ENCODE results near the gene FAAP20.

GRCh38 chr1:2154022-2154421, 40.5 kb downstream of the FAAP20 start:
- TF ChIP-seq CTCF (IDR thresholded peaks at IDR 0.05; ENCODE audit: low read depth, low read length, missing input control) (no peak), MAX (IDR thresholded peaks at IDR 0.05) (no peak), TAF1 (conservative IDR thresholded peaks at IDR 0.05) (no peak), RXRA (IDR thresholded peaks at IDR 0.05) (no peak), GABPA (IDR thresholded peaks at IDR 0.05 in 1 of 2, conservative IDR thresholded peaks at IDR 0.05 in 1 of 2) (no peak), JUND (IDR thresholded peaks at IDR 0.05) (no peak)
